Dendritic cell treated with granulocyte-macrophage colony-stimulating factor and Interleukin-4, amounts not matched to agents 40 ng/mL and 50 ng/mL, for 4 days (primary cell): ENCODE data around the gene DNAH5.

ENCODE experiments used
- H3K27ac Mint-ChIP-seq: one replicate; pipeline ENCODE4 v1.8.0; 2022; ENCODE audit warnings: mild to moderate bottlenecking, mixed read lengths
- H3K27me3 Mint-ChIP-seq: one replicate; pipeline ENCODE4 v1.8.0; 2022; ENCODE audit warnings: mild to moderate bottlenecking, mixed read lengths
- H3K36me3 Mint-ChIP-seq: one replicate; pipeline ENCODE4 v1.8.0; 2022; ENCODE audit warnings: low read depth, mixed read lengths
- H3K4me1 Mint-ChIP-seq: one replicate; pipeline ENCODE4 v1.8.0; 2022; ENCODE audit warnings: low read depth, mixed read lengths
- H3K4me3 Mint-ChIP-seq: one replicate; pipeline ENCODE4 v1.8.0; 2022; ENCODE audit warnings: mild to moderate bottlenecking, moderate library complexity, mixed read lengths
- H3K9me3 Mint-ChIP-seq: one replicate; pipeline ENCODE4 v1.8.0; 2022; ENCODE audit warnings: mixed read lengths
- intact Hi-C: fragments of 100-400 bp; cut with micrococcal nuclease; formaldehyde crosslinking; loops from one replicate; pipeline ENCODE4 v1.15.0; 2022

Gene DNAH5

DNA sequence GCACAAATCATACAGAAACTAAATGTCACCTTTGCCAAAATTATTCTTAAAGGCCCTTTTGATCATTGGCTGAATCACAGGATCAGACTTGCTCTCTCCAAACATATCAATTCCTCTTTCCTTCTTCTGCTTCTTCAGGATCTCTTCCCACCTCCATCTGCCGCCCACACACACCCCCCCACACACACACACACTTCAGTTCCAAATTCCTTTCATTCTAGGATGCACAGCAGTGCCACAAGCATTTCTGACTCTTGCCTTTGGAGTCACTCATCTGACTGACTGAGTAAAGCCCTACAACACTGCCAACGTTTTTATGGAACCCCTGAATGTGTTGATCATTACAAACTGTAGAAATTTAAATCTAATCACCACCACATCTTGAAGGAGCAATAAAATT, 22.9 kb downstream of the DNAH5 start:
- no peak overlapping the region for H3K4me3 Mint-ChIP-seq

DNA sequence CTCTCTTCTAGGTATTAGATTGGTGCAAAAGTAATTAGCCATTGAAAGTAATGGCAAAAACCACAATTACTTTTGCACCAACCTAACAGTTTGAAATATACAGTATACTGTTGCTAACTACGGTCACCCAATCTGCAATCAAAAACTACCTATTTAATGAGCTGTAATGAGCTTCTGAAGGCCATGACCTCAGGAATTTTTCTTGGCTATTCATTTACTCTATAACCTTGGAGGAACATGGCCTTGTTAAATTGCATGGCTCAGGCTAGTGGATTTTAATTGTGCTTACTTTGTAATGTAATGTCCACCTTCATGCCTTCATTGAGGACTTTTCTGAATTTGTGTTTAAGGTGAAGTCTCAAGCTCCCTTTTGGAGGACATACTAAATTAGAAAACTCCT, 24.7 kb downstream of the DNAH5 start:
- H3K27ac Mint-ChIP-seq: no peak overlapping the region

More for the DNA sequence above, 22.9 kb downstream of the DNAH5 start:
- no peaks in the 10 kb centered on the region for H3K36me3 Mint-ChIP-seq
- H3K4me1 Mint-ChIP-seq: no peaks in the 10 kb centered on the region
- H3K27ac Mint-ChIP-seq: no peak overlapping the region
- intact Hi-C loops: no loop called here
- H3K9me3 Mint-ChIP-seq: no peaks in the 10 kb centered on the region
- H3K27me3 Mint-ChIP-seq: no peaks in the 10 kb centered on the region

DNA sequence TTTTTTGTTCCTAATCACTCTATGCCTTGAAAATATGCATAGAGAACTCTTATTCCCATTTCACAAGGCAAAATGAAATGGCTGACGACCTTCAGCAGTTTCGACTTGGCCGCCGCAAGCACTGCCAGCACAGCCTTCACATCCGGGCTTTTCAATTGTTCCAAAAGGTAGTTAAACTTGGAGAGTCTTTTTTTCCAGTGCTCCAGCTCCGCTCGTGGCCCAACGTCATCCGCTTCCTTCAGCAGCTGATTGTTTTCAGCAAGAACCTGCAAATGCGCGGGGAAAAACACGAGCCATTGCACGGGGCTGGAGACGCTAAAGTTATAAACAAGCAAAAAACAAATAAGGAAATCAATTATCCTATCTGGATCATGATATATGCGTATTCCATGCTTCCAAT, 25.4 kb downstream of the DNAH5 start:
- H3K4me3 Mint-ChIP-seq: no peak overlapping the region
- intact Hi-C loops: no loop called here
- no peaks in the 10 kb centered on the region for H3K4me1 Mint-ChIP-seq
- no peaks in the 10 kb centered on the region for H3K27me3 Mint-ChIP-seq
- H3K27ac Mint-ChIP-seq: no peak overlapping the region
- no peaks in the 10 kb centered on the region for H3K9me3 Mint-ChIP-seq
- no peaks in the 10 kb centered on the region for H3K36me3 Mint-ChIP-seq

More for the DNA sequence above, 24.7 kb downstream of the DNAH5 start:
- intact Hi-C loops: no loop called here
- no peaks in the 10 kb centered on the region for H3K36me3 Mint-ChIP-seq
- no peaks in the 10 kb centered on the region for H3K9me3 Mint-ChIP-seq
- no peak overlapping the region for H3K4me3 Mint-ChIP-seq
- H3K27me3 Mint-ChIP-seq: no peaks in the 10 kb centered on the region
- H3K4me1 Mint-ChIP-seq: no peaks in the 10 kb centered on the region

DNA sequence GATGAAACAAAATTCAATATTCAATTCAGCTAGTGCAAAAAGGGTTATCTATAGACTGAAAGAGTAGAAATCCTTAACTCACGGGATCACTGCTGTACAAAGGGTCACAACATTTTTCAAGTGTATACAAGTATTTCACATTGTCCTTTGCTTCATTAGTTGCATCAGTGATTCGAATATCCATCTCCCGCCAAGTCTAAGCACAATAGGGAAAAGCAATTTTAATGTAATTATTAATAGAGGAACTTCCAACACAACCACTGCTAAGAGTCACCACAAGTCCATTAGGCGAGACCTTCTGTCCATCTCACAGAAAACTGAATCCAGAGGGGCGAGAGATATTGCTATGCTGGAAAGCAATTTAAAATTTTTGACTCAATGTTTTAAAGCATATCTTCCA, 27.4 kb downstream of the DNAH5 start:
- no peaks in the 10 kb centered on the region for H3K27me3 Mint-ChIP-seq
- no peaks in the 10 kb centered on the region for H3K36me3 Mint-ChIP-seq
- no peak overlapping the region for H3K27ac Mint-ChIP-seq
- H3K4me3 Mint-ChIP-seq: no peak overlapping the region
- H3K4me1 Mint-ChIP-seq: no peaks in the 10 kb centered on the region
- no peaks in the 10 kb centered on the region for H3K9me3 Mint-ChIP-seq
- intact Hi-C loops: no loop called here

DNA sequence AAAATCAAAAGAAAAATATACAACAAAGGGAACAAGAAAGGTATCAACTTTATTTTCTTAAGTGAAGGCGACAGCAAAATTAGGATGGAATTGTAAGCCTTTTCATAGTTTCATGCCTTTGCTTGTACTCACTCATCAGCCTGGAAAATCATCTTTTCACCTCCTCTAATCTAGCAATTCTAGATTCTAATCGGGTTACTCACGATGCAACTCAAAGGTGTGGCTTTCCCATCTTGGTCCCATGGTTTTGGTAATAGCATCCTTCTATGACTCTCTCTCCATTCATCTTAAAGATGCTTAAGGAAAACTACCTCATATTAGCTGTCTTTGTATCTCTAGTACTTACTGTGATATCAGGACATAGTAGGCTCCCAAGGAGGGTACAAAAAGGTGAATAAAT, 30.5 kb downstream of the DNAH5 start:
- Mint-ChIP-seq H3K27ac (no peak overlapping the region), H3K27me3 (no peaks in the 10 kb centered on the region), H3K9me3 (no peaks in the 10 kb centered on the region), H3K4me1 (no peaks in the 10 kb centered on the region), H3K4me3 (no peak overlapping the region), H3K36me3 (no peaks in the 10 kb centered on the region)
- intact Hi-C loops: no loop called here

DNA sequence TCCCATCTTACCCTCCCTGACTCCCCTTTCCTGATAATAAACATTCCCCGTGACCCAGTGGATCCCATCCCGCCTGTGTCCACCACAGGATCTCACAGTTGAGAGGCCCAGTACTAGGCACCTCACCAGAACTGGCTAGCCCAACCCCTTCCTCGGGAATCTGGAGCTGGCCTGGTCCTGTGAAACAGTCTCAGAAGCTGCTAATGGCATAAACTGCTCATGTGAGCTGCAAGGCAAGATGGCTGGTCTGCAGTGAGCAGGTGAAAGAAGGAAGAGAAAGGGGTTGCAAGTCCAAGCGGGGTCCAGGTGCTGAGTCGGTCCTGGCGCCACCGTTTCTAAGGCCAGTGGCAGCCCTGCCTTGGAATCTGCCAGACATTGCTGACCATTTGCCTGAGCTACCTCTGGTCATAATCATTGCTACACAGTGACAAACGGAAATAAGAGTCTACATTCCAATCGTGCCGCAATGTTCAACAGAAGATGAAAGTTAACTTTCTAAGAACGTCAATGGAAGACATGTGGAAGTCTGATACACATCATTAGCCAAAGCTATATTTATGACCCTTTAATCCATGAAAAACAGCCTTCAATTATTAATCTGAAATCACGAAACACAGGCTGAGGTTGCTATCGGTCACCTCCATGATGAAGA, 33.7 kb downstream of the DNAH5 start:
- Mint-ChIP-seq H3K4me3 (no peak overlapping the region), H3K36me3 (no peaks in the 10 kb centered on the region), H3K4me1 (no peaks in the 10 kb centered on the region), H3K27ac (no peak overlapping the region), H3K9me3 (no peaks in the 10 kb centered on the region), H3K27me3 (no peaks in the 10 kb centered on the region)
- intact Hi-C loops: no loop called here

DNA sequence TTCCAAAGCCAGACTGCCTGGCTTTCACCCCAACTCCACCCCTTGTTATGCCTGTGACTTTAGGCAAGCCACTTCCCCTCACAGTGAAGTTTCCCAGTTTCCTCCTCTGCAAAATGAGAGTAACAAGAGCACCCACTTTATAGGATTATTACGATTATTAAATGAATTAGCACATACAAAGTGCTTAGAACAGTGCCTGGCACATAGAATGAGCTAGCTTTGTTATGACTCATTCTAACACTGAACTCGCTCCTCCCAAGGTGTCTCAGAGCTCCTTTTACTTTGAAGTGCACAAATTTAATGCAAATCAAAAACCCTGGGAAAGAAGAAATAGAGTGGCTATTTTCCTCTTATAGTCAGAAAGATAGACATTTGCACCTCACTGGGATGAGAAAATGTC, 34.3 kb downstream of the DNAH5 start:
- Mint-ChIP-seq H3K27me3 (no peaks in the 10 kb centered on the region), H3K9me3 (no peaks in the 10 kb centered on the region), H3K27ac (no peak overlapping the region), H3K4me1 (no peaks in the 10 kb centered on the region), H3K4me3 (no peak overlapping the region), H3K36me3 (no peaks in the 10 kb centered on the region)
- intact Hi-C loops: no loop called here

DNA sequence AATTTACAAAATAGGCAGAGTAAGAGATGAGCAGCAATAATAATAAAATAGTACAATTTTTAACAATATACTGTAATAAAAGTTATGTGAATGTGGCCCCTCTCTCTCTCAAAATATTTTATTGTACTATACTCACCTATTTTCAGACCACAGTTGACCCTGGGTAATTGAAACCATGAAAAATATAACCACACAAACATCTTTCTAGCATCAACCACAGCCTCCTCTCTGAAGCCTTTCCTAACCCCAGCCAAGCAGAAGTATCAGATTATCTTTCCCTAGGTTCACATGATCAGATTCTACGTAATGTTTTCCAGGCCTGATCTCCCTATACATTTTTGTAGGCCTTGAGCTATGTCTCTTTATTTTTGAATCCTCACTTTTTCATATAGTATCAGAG, 35.2 kb downstream of the DNAH5 start:
- Mint-ChIP-seq H3K27me3 (no peaks in the 10 kb centered on the region), H3K4me3 (no peak overlapping the region), H3K9me3 (no peaks in the 10 kb centered on the region), H3K4me1 (no peaks in the 10 kb centered on the region), H3K27ac (no peak overlapping the region), H3K36me3 (no peaks in the 10 kb centered on the region)
- intact Hi-C loops: no loop called here

DNA sequence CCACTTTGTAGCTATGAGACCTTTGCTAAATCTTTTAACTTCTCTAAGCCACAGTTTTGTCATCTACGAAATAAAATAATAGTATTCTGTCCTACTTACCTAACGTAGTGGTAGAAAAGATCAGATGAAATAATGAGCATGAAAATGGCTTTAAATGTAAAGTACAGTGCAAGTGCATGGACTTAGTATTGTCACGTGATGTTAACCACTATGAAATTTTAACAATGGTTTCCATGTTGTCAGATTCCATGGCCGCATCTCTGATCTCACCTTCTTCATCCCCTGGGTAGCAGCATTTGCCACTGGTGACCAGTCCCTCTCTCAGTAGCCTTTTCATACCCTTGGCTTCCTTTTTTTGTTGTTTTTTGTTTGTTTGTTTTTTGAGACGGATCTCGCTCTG, 45.9 kb downstream of the DNAH5 start:
- Mint-ChIP-seq H3K27me3 (no peaks in the 10 kb centered on the region), H3K4me3 (no peak overlapping the region), H3K36me3 (no peaks in the 10 kb centered on the region), H3K27ac (no peak overlapping the region), H3K9me3 (peaks cover 14% of the 10 kb centered on the region), H3K4me1 (no peaks in the 10 kb centered on the region)
- intact Hi-C loops: no loop called here

DNA sequence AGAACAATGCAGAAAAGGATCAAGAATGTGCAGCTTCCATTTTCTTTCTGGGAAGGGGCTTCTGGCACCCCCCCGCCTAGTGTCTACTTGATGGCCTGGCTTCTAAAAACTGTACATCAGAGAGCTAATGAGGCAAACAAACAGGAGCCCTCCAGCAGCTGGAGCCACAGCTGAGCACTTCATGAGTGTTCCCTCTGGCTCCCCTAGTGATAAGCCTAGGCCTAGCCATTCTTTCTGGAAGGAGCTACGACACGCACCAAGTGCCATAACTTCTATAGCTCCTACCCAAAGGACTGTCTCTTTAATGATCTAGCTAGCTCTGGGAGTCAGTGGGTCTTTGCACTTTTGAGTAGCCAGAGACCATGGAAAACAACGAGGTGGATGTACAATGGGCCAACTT, 66.1 kb downstream of the DNAH5 start:
- no peaks in the 10 kb centered on the region for H3K27me3 Mint-ChIP-seq
- no peaks in the 10 kb centered on the region for H3K4me1 Mint-ChIP-seq
- H3K9me3 Mint-ChIP-seq: peaks cover 17% of the 10 kb centered on the region
- H3K36me3 Mint-ChIP-seq: no peaks in the 10 kb centered on the region
- intact Hi-C loops: no loop called here
- no peak overlapping the region for H3K27ac Mint-ChIP-seq
- no peak overlapping the region for H3K4me3 Mint-ChIP-seq

DNA sequence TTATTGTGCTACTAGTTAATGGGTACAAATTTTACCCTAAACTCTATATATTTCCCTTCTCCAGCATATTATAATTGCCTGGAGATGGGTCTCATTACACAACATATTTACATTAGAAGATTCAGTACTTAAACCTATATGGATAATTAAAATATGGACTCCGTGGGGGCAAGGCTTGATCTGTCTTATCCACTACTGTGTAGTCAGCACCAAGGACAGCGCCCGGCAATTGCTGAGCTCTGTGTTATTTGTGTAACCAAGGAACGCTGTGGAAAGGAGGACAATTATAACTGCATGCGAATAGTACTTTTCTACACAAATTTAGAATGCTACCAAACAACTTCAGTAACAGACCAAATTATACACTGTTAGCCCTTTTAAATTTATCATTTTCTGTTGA, 77.7 kb downstream of the DNAH5 start:
- Mint-ChIP-seq H3K27ac (no peak overlapping the region), H3K9me3 (peaks cover 17% of the 10 kb centered on the region), H3K4me1 (no peaks in the 10 kb centered on the region), H3K27me3 (no peaks in the 10 kb centered on the region), H3K36me3 (no peaks in the 10 kb centered on the region), H3K4me3 (no peak overlapping the region)
- intact Hi-C loops: no loop called here

DNA sequence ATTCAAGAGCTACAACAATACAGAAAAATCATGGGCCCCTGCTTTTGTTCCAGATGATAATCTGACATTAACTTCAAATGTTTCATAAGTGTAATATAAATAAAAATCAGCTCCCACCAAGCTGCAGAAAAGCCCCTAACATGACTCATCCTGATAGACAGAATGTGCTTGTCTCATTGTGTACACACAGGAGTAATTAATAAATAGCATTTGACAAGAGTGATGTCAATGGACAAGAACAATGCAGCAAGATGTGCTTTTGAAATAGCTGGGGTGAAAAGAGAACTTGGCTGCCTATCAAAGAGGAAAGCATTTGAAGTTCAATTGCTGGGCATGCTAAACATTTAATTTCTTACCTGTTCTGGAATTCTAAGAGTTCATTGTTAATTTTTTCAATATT, 79.2 kb downstream of the DNAH5 start:
- H3K9me3 Mint-ChIP-seq: peaks cover 9% of the 10 kb centered on the region
- no peak overlapping the region for H3K27ac Mint-ChIP-seq
- no peaks in the 10 kb centered on the region for H3K27me3 Mint-ChIP-seq
- H3K4me3 Mint-ChIP-seq: no peak overlapping the region
- no peaks in the 10 kb centered on the region for H3K4me1 Mint-ChIP-seq
- intact Hi-C loops: no loop called here
- no peaks in the 10 kb centered on the region for H3K36me3 Mint-ChIP-seq

DNA sequence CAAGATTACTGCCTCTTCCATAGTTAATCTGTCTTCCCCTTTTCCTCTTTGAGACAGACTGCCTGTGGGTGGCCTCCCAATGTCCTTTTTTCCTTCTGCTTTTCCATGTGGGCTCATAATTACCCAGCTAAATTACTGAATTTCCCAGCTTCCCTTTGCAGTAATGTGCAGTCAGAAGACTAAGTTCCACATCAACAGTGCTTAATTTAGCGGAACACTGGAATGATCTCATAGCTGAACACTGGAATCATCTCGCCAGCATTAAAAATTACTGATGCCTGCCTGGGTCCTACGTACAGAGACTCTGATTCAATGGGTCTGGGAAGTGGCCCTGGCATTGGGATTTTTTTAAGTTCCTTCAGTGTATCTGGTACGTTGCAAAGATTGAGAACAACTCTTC, 84.3 kb downstream of the DNAH5 start:
- Mint-ChIP-seq H3K27ac (no peak overlapping the region), H3K9me3 (peaks cover 22% of the 10 kb centered on the region), H3K4me3 (no peak overlapping the region), H3K4me1 (no peaks in the 10 kb centered on the region), H3K27me3 (no peaks in the 10 kb centered on the region), H3K36me3 (no peaks in the 10 kb centered on the region)
- intact Hi-C loops: no loop called here

DNA sequence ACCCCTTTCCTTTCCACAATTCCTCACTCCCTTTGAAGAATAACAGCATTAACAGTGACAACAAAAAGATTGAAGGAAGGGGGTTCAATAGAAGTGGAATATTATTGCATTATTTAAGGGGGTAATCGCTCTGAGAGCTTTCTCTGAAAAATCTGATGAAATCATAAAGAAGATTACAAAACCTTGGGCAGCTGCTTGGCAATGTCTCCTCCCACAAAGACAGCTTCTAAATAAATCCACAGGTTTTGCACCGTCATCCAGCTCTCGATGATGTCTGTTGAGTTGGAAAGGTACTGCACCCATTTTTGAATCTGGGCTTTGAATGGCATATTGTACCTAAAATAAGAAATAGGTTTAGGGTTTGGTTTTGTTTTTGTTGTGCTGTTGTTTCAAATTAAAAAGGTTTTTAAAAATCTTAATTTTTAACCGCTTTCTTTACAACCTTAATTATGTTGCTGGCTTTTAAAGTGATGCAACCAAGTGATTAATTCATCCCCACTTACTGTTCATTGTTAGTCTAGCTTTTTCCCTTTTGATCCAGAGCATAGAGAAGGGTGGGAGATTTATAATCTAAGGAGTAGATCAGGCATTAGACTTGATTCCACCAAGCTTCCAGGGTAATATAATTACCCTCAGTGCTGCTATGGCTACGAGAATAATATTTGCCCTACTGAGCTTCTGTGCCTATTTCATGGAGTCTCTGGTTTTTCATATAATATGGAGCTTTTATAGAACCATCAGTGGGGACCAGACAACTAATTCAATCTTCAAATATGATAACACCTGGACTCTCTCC, 85.0 kb downstream of the DNAH5 start:
- Mint-ChIP-seq H3K36me3 (no peaks in the 10 kb centered on the region), H3K27me3 (no peaks in the 10 kb centered on the region), H3K4me3 (no peak overlapping the region), H3K9me3 (peaks cover 26% of the 10 kb centered on the region), H3K4me1 (no peaks in the 10 kb centered on the region), H3K27ac (no peak overlapping the region)
- intact Hi-C loops: no loop called here
